Neural cell (in vitro differentiated cells): ENCODE data around the gene CDC45.

Source experiments
- CTCF ChIP-seq: fragments of 450-650 bp; IDR thresholded peaks from 2 replicates; pipeline ENCODE4 v1.5.1; 2014; ENCODE audit warnings: antibody characterized with exemption, mild to moderate bottlenecking, moderate library complexity; ENCODE audit not compliant: poor library complexity, severe bottlenecking
- RAD21 ChIP-seq: fragments of 450-650 bp; conservative IDR thresholded peaks from 2 replicates; pipeline ENCODE4 v1.6.1; 2014; ENCODE audit warnings: antibody characterized with exemption, mild to moderate bottlenecking, moderate library complexity
- TF ChIP-seq, protein P1 (sequence below): IDR thresholded peaks from 2 replicates; pipeline ENCODE4 v1.6.1; 2012; ENCODE audit warnings: borderline replicate concordance

- TF ChIP-seq CTCF, result no peak
- TF ChIP-seq, protein P1, sequence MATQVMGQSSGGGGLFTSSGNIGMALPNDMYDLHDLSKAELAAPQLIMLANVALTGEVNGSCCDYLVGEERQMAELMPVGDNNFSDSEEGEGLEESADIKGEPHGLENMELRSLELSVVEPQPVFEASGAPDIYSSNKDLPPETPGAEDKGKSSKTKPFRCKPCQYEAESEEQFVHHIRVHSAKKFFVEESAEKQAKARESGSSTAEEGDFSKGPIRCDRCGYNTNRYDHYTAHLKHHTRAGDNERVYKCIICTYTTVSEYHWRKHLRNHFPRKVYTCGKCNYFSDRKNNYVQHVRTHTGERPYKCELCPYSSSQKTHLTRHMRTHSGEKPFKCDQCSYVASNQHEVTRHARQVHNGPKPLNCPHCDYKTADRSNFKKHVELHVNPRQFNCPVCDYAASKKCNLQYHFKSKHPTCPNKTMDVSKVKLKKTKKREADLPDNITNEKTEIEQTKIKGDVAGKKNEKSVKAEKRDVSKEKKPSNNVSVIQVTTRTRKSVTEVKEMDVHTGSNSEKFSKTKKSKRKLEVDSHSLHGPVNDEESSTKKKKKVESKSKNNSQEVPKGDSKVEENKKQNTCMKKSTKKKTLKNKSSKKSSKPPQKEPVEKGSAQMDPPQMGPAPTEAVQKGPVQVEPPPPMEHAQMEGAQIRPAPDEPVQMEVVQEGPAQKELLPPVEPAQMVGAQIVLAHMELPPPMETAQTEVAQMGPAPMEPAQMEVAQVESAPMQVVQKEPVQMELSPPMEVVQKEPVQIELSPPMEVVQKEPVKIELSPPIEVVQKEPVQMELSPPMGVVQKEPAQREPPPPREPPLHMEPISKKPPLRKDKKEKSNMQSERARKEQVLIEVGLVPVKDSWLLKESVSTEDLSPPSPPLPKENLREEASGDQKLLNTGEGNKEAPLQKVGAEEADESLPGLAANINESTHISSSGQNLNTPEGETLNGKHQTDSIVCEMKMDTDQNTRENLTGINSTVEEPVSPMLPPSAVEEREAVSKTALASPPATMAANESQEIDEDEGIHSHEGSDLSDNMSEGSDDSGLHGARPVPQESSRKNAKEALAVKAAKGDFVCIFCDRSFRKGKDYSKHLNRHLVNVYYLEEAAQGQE, result no peak
- TF ChIP-seq RAD21, result no peak
Measured at GRCh38 chr22:19519041-19519926, 39.6 kb downstream of the CDC45 start.
